Mesendoderm (in vitro differentiated cells): ENCODE measurements around the gene OPA1.

Experiments
- DNase-seq: peaks from one replicate; pipeline ENCODE4 v3.0.0; 2013
- H2AK5ac ChIP-seq: 2 replicates; pipeline ENCODE4 v1.6.1; 2013; ENCODE audit warnings: low read length, inconsistent platforms
- H2BK120ac ChIP-seq: 2 replicates; pipeline ENCODE4 v1.6.1; 2013; ENCODE audit warnings: low read depth, mild to moderate bottlenecking, low read length, moderate library complexity, mixed read lengths
- H2BK15ac ChIP-seq: replicated peaks from 2 replicates; pipeline ENCODE4 v1.6.1; 2013; ENCODE audit warnings: low read depth, mild to moderate bottlenecking, moderate library complexity
- H2BK5ac ChIP-seq: 2 replicates; pipeline ENCODE4 v1.6.1; 2013; ENCODE audit warnings: low read length, inconsistent platforms
- H3K18ac ChIP-seq: 2 replicates; pipeline ENCODE4 v1.6.1; 2013; ENCODE audit warnings: mild to moderate bottlenecking, low read length, mixed read lengths
- H3K23ac ChIP-seq: one replicate; pipeline ENCODE4 v1.6.1; 2013; ENCODE audit warnings: low read length
- H3K27ac ChIP-seq: 2 replicates; pipeline ENCODE4 v1.5.1; 2013; ENCODE audit warnings: low read depth, mild to moderate bottlenecking, inconsistent platforms, low read length, moderate library complexity
- H3K27me3 ChIP-seq: 2 replicates; pipeline ENCODE4 v1.6.1; 2013; ENCODE audit warnings: low read length, control low read depth, mild to moderate bottlenecking, inconsistent platforms; ENCODE audit not compliant: insufficient read depth, poor library complexity
- H3K36me3 ChIP-seq: 2 replicates; pipeline ENCODE4 v1.6.1; 2013; ENCODE audit warnings: low read length, inconsistent platforms; ENCODE audit not compliant: control insufficient read depth, insufficient read depth
- H3K4ac ChIP-seq: one replicate; pipeline ENCODE4 v1.6.1; 2013; ENCODE audit warnings: low read depth, mild to moderate bottlenecking, low read length, moderate library complexity
- H3K4me1 ChIP-seq: 2 replicates; pipeline ENCODE4 v1.6.1; 2013; ENCODE audit warnings: low read depth, low read length, inconsistent platforms; ENCODE audit not compliant: control insufficient read depth
- H3K4me2 ChIP-seq: 2 replicates; pipeline ENCODE4 v1.6.1; 2013; ENCODE audit warnings: low read length
- H3K4me3 ChIP-seq: 2 replicates; pipeline ENCODE4 v1.5.1; 2013; ENCODE audit warnings: mild to moderate bottlenecking, low read length
- H3K56ac ChIP-seq: one replicate; pipeline ENCODE4 v1.6.1; 2013; ENCODE audit warnings: low read length
- H3K79me1 ChIP-seq: 2 replicates; pipeline ENCODE4 v1.6.1; 2013; ENCODE audit warnings: low read length, inconsistent platforms
- H3K79me2 ChIP-seq: 2 replicates; pipeline ENCODE4 v1.6.1; 2013; ENCODE audit warnings: mild to moderate bottlenecking, low read length; ENCODE audit not compliant: control insufficient read depth, insufficient read depth
- H3K9ac ChIP-seq: 2 replicates; pipeline ENCODE4 v1.6.1; 2013; ENCODE audit warnings: low read length, inconsistent platforms
- H4K5ac ChIP-seq: one replicate; pipeline ENCODE4 v1.6.1; 2013; ENCODE audit warnings: low read length
- H4K8ac ChIP-seq: one replicate; pipeline ENCODE4 v1.6.1; 2013; ENCODE audit warnings: low read depth, mild to moderate bottlenecking, control low read depth, low read length, moderate library complexity
- WGBS: extraction: QIAGEN DNeasy Blood & Tissue Kit; methylation state at CpG from one replicate; pipeline ENCODE4 v1.1.7; 2013; ENCODE audit warnings: low lambda C conversion rate, missing lambda C conversion rate; ENCODE audit not compliant: insufficient coverage; ENCODE audit errors: extremely low coverage; 5-methylcytosine and 5-hydroxymethylcytosine counted together

The OPA1 gene

DNA sequence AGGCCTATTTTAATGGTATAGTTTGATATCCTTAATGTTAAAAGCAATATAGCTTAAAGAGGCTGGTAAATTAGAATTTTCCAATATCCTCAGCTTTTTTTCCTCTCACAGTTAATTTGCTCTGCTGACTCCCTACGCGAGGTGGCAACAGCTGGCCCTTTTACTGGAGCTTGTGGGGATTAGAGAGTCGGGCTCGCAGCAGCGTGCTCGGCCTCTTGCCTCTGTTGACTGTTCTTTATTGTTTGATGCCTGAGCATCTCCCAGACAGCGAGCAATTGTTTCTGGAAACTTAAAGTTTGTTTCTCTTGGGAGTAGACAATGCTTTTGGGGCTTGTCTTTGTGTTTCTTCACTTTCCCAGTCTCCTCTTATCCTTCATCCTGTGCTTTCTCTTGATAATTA is 80.8 kb downstream of the OPA1 start:
- no peak overlapping the region for H3K4ac ChIP-seq
- H3K27ac ChIP-seq, result no peak overlapping the region
- no peak overlapping the region for H3K23ac ChIP-seq
- no peak overlapping the region for H2BK5ac ChIP-seq
- no peaks in the 10 kb centered on the region for H3K36me3 ChIP-seq
- DNase-seq, result no peak
- H3K27me3 ChIP-seq, result no peaks in the 10 kb centered on the region
- H2BK15ac ChIP-seq, result no peak overlapping the region
- H3K4me1 ChIP-seq, result no peaks in the 10 kb centered on the region
- no peak overlapping the region for H3K9ac ChIP-seq
- no peak overlapping the region for H3K4me2 ChIP-seq
- H3K18ac ChIP-seq, result no peak overlapping the region
- H4K8ac ChIP-seq, result no peak overlapping the region
- no peak overlapping the region for H2AK5ac ChIP-seq
- no peak overlapping the region for H4K5ac ChIP-seq
- no peaks in the 10 kb centered on the region for H3K79me2 ChIP-seq
- no peak overlapping the region for H3K56ac ChIP-seq
- H3K4me3 ChIP-seq, result no peak overlapping the region
- H3K79me1 ChIP-seq, result no peaks in the 10 kb centered on the region
- no peak overlapping the region for H2BK120ac ChIP-seq
- WGBS, result no CpG with 5 or more reads among the region's 7 CpGs

DNA sequence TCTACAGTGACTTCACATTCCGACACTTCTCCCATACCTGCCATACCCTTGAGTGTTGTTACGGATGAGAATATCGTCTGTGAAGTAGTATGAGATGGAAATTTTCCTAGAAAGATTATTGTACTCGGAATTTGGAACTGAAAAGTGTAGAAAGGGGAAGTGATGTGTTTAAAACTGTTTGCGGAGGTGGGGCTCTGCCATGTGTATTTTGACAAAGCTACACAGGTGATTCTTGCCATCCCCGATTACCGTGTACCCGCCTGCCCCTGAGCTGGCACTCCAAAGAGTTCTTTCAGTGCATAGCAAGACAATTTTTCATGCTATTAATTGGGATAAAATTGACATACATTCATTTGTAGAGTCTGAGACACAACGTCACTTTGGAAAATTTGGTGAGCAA is 81.7 kb downstream of the OPA1 start:
- no peak for DNase-seq
- Histone ChIP-seq H4K5ac (no peak overlapping the region), H3K79me1 (no peaks in the 10 kb centered on the region), H3K36me3 (no peaks in the 10 kb centered on the region), H3K4me3 (no peak overlapping the region), H3K4me1 (no peaks in the 10 kb centered on the region), H3K79me2 (no peaks in the 10 kb centered on the region), H3K27ac (no peak overlapping the region), H2AK5ac (no peak overlapping the region), H4K8ac (no peak overlapping the region), H3K18ac (no peak overlapping the region), H3K27me3 (no peaks in the 10 kb centered on the region), H3K4me2 (no peak overlapping the region), H2BK15ac (no peak overlapping the region), H3K23ac (no peak overlapping the region), H3K4ac (no peak overlapping the region), H3K9ac (no peak overlapping the region), H2BK120ac (no peak overlapping the region), H2BK5ac (no peak overlapping the region), H3K56ac (no peak overlapping the region)
- WGBS, result 100% methylated on average over 1 of the region's 9 CpGs

DNA sequence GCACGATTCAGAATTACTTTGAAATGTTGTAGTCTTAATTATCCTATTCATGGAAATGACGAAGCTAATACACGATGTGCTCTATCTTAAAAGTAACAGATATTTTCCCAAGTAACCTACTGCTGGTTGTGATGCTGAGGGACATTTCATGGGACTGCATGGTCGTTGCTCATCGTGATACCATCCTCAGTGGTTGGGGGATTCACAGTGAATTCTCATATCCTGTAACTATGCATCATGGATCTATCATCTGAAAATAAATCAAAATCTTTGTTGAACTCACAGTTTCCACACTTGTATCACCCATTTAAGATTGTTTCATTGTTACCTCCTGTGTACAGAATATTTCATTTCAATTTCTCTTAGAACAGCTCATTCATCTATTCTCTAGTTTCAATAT is 84.7 kb downstream of the OPA1 start:
- Histone ChIP-seq H2BK120ac (no peak overlapping the region), H3K56ac (no peak overlapping the region), H3K23ac (no peak overlapping the region), H3K4ac (no peak overlapping the region), H3K4me1 (no peaks in the 10 kb centered on the region), H3K36me3 (no peaks in the 10 kb centered on the region), H3K9ac (no peak overlapping the region), H3K4me2 (no peak overlapping the region), H4K8ac (no peak overlapping the region), H2BK5ac (no peak overlapping the region), H3K4me3 (no peak overlapping the region), H2AK5ac (no peak overlapping the region), H2BK15ac (no peak overlapping the region), H3K27ac (no peak overlapping the region), H3K79me1 (no peaks in the 10 kb centered on the region), H3K27me3 (no peaks in the 10 kb centered on the region), H4K5ac (no peak overlapping the region), H3K18ac (no peak overlapping the region), H3K79me2 (no peaks in the 10 kb centered on the region)
- no CpG with 5 or more reads among the region's 5 CpGs for WGBS
- DNase-seq, result no peak

DNA sequence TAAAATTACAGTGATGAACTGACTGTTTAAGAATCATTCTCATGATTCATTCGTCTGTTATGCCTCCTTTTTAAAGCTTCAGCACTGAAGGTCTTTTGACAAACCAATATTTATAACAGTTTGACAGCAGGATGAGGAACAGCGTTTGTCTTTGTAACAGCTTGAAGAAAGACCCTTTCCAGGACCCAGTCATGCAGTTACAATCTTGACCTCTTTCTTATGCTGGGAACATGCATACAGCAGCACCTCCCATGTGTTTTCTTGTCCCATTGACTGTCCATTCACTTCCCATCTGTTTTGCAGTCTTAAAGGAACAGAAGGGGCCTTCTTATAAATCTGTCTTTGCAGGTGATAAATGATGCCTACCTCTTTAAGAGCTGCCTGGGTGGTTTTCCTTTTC is 87.2 kb downstream of the OPA1 start:
- no peaks in the 10 kb centered on the region for H3K79me2 ChIP-seq

DNA sequence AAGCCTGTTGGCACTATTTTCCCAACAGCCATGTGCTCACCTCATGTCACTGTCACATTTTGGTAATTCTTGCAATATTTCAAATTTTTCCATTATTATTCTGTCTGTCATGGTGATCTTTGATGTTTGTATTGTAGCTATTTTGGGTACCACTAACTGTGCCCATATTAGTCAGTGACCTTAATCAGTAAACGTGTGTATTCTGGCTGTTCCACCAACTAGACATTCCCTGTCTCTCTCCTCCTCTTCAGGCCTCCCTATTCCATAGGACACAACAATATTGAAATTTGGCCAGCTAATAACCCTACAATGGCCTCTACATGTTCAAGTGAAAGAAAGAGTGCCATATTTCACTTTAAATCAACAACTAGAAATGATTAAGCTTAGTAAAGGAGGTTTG is 88.6 kb downstream of the OPA1 start:
- H4K8ac ChIP-seq, result no peak overlapping the region
- H3K27ac ChIP-seq, result no peak overlapping the region
- H3K4me2 ChIP-seq, result no peak overlapping the region
- no peak overlapping the region for H2BK5ac ChIP-seq
- H3K4ac ChIP-seq, result no peak overlapping the region
- WGBS, result no CpG with 5 or more reads among the region's 1 CpG
- H3K79me1 ChIP-seq, result no peaks in the 10 kb centered on the region
- no peak overlapping the region for H4K5ac ChIP-seq
- no peak overlapping the region for H3K9ac ChIP-seq
- H3K4me1 ChIP-seq, result no peaks in the 10 kb centered on the region
- H3K23ac ChIP-seq, result no peak overlapping the region
- H3K4me3 ChIP-seq, result no peak overlapping the region
- no peak overlapping the region for H2BK15ac ChIP-seq
- H2AK5ac ChIP-seq, result no peak overlapping the region
- no peak overlapping the region for H3K56ac ChIP-seq
- DNase-seq, result no peak
- no peaks in the 10 kb centered on the region for H3K79me2 ChIP-seq
- no peak overlapping the region for H2BK120ac ChIP-seq
- no peaks in the 10 kb centered on the region for H3K27me3 ChIP-seq
- H3K36me3 ChIP-seq, result no peaks in the 10 kb centered on the region
- H3K18ac ChIP-seq, result no peak overlapping the region

More for the DNA sequence above, 87.2 kb downstream of the OPA1 start:
- Histone ChIP-seq H2BK5ac (no peak overlapping the region), H2BK15ac (no peak overlapping the region), H3K36me3 (no peaks in the 10 kb centered on the region), H3K18ac (no peak overlapping the region), H3K27me3 (no peaks in the 10 kb centered on the region), H2BK120ac (no peak overlapping the region), H3K79me1 (no peaks in the 10 kb centered on the region), H3K9ac (no peak overlapping the region), H3K56ac (no peak overlapping the region), H3K4me1 (no peaks in the 10 kb centered on the region), H4K5ac (no peak overlapping the region), H4K8ac (no peak overlapping the region), H2AK5ac (no peak overlapping the region), H3K4me3 (no peak overlapping the region), H3K23ac (no peak overlapping the region), H3K4ac (no peak overlapping the region), H3K27ac (no peak overlapping the region), H3K4me2 (no peak overlapping the region)
- DNase-seq, result peak; percentile 16
- no CpG with 5 or more reads among the region's 2 CpGs for WGBS

DNA sequence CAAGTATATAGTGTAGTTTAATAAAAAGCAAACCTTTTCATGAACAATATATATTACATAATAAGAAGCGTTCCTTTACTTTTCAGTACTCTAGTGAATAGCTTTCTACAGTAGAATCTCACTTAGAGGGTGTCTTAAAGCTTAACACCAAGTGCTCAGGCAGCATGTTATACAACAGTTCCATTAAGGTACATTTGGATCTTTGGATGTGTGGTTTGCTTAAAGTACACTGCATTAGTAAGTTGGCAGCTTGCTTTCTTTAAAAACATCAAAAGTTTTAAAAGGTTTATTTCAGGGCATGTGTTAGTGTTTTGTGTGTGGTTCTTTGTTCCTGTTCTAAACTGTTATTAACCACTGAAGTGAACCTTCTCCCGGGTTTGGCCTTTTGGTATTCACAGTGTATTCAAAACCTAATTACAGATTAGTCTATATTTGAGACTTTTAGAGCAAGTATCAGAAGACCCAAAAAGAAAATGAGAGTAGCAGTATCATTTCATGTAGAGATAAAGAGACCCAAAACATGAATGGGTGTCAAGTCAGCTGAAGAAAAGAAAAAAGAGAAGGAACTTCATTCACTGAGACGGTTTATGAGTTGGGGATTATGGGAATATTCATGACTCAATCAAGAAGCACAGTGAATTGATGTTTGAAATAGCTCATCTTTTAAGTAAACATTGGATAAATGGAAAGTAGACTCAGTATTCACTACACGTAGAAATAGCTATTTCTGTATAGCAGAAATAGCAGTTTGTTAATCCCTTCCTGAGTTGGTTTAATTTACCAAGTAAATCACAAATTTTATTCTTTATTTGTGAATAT is 93.9 kb downstream of the OPA1 start:
- H2BK120ac ChIP-seq, result no peak overlapping the region
- H3K23ac ChIP-seq, result no peak overlapping the region
- peaks cover 2% of the 10 kb centered on the region for H3K4me1 ChIP-seq
- H3K18ac ChIP-seq, result no peak overlapping the region
- H3K4me2 ChIP-seq, result no peak overlapping the region
- H3K27ac ChIP-seq, result no peak overlapping the region
- no peak overlapping the region for H4K8ac ChIP-seq
- no peak overlapping the region for H2BK5ac ChIP-seq
- H3K79me1 ChIP-seq, result no peaks in the 10 kb centered on the region
- H3K56ac ChIP-seq, result no peak overlapping the region
- no peak for DNase-seq
- H3K4me3 ChIP-seq, result no peak overlapping the region
- no peaks in the 10 kb centered on the region for H3K79me2 ChIP-seq
- H2BK15ac ChIP-seq, result no peak overlapping the region
- no peaks in the 10 kb centered on the region for H3K36me3 ChIP-seq
- no peak overlapping the region for H3K4ac ChIP-seq
- no CpG with 5 or more reads among the region's 4 CpGs for WGBS
- H2AK5ac ChIP-seq, result no peak overlapping the region
- H3K27me3 ChIP-seq, result no peaks in the 10 kb centered on the region
- no peak overlapping the region for H4K5ac ChIP-seq
- H3K9ac ChIP-seq, result no peak overlapping the region
